SK-N-SH treated with all-trans-retinoic acid at 6 μM for 48 hours (cell line): ENCODE results near the gene AMBP.

Experiments used
- ATAC-seq: fragments of 200-7000 bp; cut with Tn5 transposase; 3 replicates; pipeline ENCODE4 v1.9.1; 2020; ENCODE audit warnings: mild to moderate bottlenecking, moderate library complexity
- ARNTL ChIP-seq: fragments of 450-650 bp; formaldehyde crosslinking; IDR thresholded peaks from 2 replicates; pipeline ENCODE4 v1.5.0; 2020; ENCODE audit warnings: low read depth, mild to moderate bottlenecking, moderate library complexity, borderline replicate concordance
- BACH2 ChIP-seq: fragments of 250-450 bp; sonication (Bioruptor Pico); IDR thresholded peaks from 2 replicates; pipeline ENCODE4 v1.9.0; 2021; ENCODE audit warnings: mild to moderate bottlenecking, borderline replicate concordance
- CREB5 ChIP-seq: fragments of 250-450 bp; sonication (Bioruptor Pico); IDR thresholded peaks from 2 replicates; pipeline ENCODE4 v1.5.1; 2020; ENCODE audit warnings: low read depth, mild to moderate bottlenecking, moderate library complexity
- CSDC2 ChIP-seq: fragments of 250-450 bp; sonication (Bioruptor Pico); IDR thresholded peaks from 2 replicates; pipeline ENCODE4 v1.5.0; 2020; ENCODE audit warnings: mild to moderate bottlenecking, moderate library complexity
- ESRRG ChIP-seq: fragments of 250-450 bp; sonication (Bioruptor Pico); IDR thresholded peaks from 2 replicates; pipeline ENCODE4 v1.6.1; 2021; ENCODE audit warnings: mild to moderate bottlenecking
- GLIS3 ChIP-seq: fragments of 250-450 bp; sonication (Bioruptor Pico); IDR thresholded peaks from 2 replicates; pipeline ENCODE4 v1.5.0; 2020; ENCODE audit warnings: mild to moderate bottlenecking, moderate library complexity
- ISL1 ChIP-seq: fragments of 250-450 bp; sonication (Bioruptor Pico); IDR thresholded peaks from 2 replicates; pipeline ENCODE4 v2.1.2; 2022; ENCODE audit warnings: mild to moderate bottlenecking, moderate library complexity
- PATZ1 ChIP-seq: fragments of 250-450 bp; sonication (Bioruptor Pico); IDR thresholded peaks from 2 replicates; pipeline ENCODE4 v1.8.0; 2020; ENCODE audit warnings: mild to moderate bottlenecking, moderate library complexity, borderline replicate concordance
- PPARA ChIP-seq: fragments of 250-450 bp; sonication (Bioruptor Pico); IDR thresholded peaks from 2 replicates; pipeline ENCODE4 v1.5.0; 2020; ENCODE audit warnings: mild to moderate bottlenecking, borderline replicate concordance
- RARB ChIP-seq: fragments of 250-450 bp; sonication (Bioruptor Pico); IDR thresholded peaks from 2 replicates; pipeline ENCODE4 v1.8.0; 2021; ENCODE audit warnings: mild to moderate bottlenecking, moderate library complexity
- SNAI2 ChIP-seq: fragments of 250-450 bp; sonication (Bioruptor Pico); IDR thresholded peaks from 2 replicates; pipeline ENCODE4 v1.5.0; 2020; ENCODE audit warnings: mild to moderate bottlenecking, moderate library complexity
- TCF4 ChIP-seq: fragments of 250-450 bp; sonication (Bioruptor Pico); IDR thresholded peaks from 2 replicates; pipeline ENCODE4 v1.8.0; 2021; ENCODE audit warnings: mild to moderate bottlenecking, moderate library complexity, borderline replicate concordance
- TOX ChIP-seq: fragments of 250-450 bp; sonication (Bioruptor Pico); IDR thresholded peaks from 2 replicates; pipeline ENCODE4 v1.8.0; 2021; ENCODE audit warnings: mild to moderate bottlenecking, moderate library complexity, borderline replicate concordance
- TSHZ2 ChIP-seq: fragments of 250-450 bp; sonication (Bioruptor Pico); IDR thresholded peaks from 2 replicates; pipeline ENCODE4 v1.5.0; 2020; ENCODE audit warnings: mild to moderate bottlenecking, moderate library complexity
- ZC3H10 ChIP-seq: fragments of 250-450 bp; sonication (Bioruptor Pico); IDR thresholded peaks from 2 replicates; pipeline ENCODE4 v1.5.1; 2021; ENCODE audit warnings: mild to moderate bottlenecking, moderate library complexity
- ZFP3 ChIP-seq: fragments of 250-450 bp; sonication (Bioruptor Pico); IDR thresholded peaks from 2 replicates; pipeline ENCODE4 v1.5.0; 2020; ENCODE audit warnings: mild to moderate bottlenecking, moderate library complexity
- ZFP30 ChIP-seq: fragments of 450-650 bp; formaldehyde crosslinking; IDR thresholded peaks from 2 replicates; pipeline ENCODE4 v1.5.0; 2022; ENCODE audit warnings: mild to moderate bottlenecking, moderate library complexity
- ZNF565 ChIP-seq: fragments of 450-650 bp; formaldehyde crosslinking; conservative IDR thresholded peaks from 2 replicates; pipeline ENCODE4 v1.5.0; 2020; ENCODE audit warnings: low read depth, mild to moderate bottlenecking, moderate library complexity
- ZNF8 ChIP-seq: fragments of 450-650 bp; formaldehyde crosslinking; IDR thresholded peaks from 2 replicates; pipeline ENCODE4 v1.5.0; 2020; ENCODE audit warnings: mild to moderate bottlenecking, moderate library complexity

Gene AMBP

GRCh38 chr9:114057161-114057885 is 20.8 kb downstream of the AMBP start:
- no peak for TF ChIP-seq GLIS3
- TF ChIP-seq CREB5 = no peak
- no peak for TF ChIP-seq RARB (CRISPR knock-in tag)
- no peak for TF ChIP-seq PATZ1
- ATAC-seq = no peak

- no peak for ATAC-seq
Measured at GRCh38 chr9:114056527-114056926, 21.6 kb downstream of the AMBP start.

GRCh38 chr9:114055894-114056293 is 22.2 kb downstream of the AMBP start:
- no peak for ATAC-seq
- TF ChIP-seq ZFP3 (CRISPR knock-in tag) (no peak), PPARA (CRISPR knock-in tag) (no peak), ZNF565 (no peak), PATZ1 (no peak)

More at GRCh38 chr9:114056527-114056926, 21.6 kb downstream of the AMBP start:
- TF ChIP-seq CSDC2 (CRISPR knock-in tag) = no peak
- no peak for TF ChIP-seq RARB (CRISPR knock-in tag)
- no peak for TF ChIP-seq GLIS3
- no peak for TF ChIP-seq CREB5
- no peak for TF ChIP-seq ZC3H10 (CRISPR knock-in tag)
- no peak for TF ChIP-seq ISL1 (CRISPR knock-in tag)
- TF ChIP-seq SNAI2 (CRISPR knock-in tag) = no peak
- TF ChIP-seq PPARA (CRISPR knock-in tag) = no peak
- TF ChIP-seq ZFP30 (CRISPR knock-in tag) = no peak
- TF ChIP-seq ESRRG (CRISPR knock-in tag) = no peak
- no peak for TF ChIP-seq ZNF8
- no peak for TF ChIP-seq PATZ1
- TF ChIP-seq TOX (CRISPR knock-in tag) = no peak
- no peak for TF ChIP-seq ZNF565
- TF ChIP-seq TCF4 (CRISPR knock-in tag) = no peak

GRCh38 chr9:114055061-114055460 is 23.0 kb downstream of the AMBP start:
- ATAC-seq = no peak
- no peak for TF ChIP-seq CREB5
- no peak for TF ChIP-seq PATZ1
- TF ChIP-seq ZNF8 = no peak
- no peak for TF ChIP-seq GLIS3
- no peak for TF ChIP-seq TSHZ2 (CRISPR knock-in tag)
- no peak for TF ChIP-seq BACH2 (CRISPR knock-in tag)
- TF ChIP-seq ESRRG (CRISPR knock-in tag) = no peak
- no peak for TF ChIP-seq PPARA (CRISPR knock-in tag)
- TF ChIP-seq TOX (CRISPR knock-in tag) = no peak
- no peak for TF ChIP-seq ARNTL (CRISPR knock-in tag)
- TF ChIP-seq ZNF565 = no peak
- no peak for TF ChIP-seq ZFP30 (CRISPR knock-in tag)
- no peak for TF ChIP-seq ZFP3 (CRISPR knock-in tag)
- TF ChIP-seq, all 23 proteins: peak for 0
